Hematopoietic multipotent progenitor cell treated with erythropoietin and hydrocortisone succinate and interleukin-3 and kit ligand, for 8 days (in vitro differentiated cells): ENCODE results near the gene PDSS2.

ENCODE experiments used
- DNase-seq: peaks from one replicate; pipeline ENCODE4 v3.0.0-alpha.2; 2015

PDSS2 gene

DNA sequence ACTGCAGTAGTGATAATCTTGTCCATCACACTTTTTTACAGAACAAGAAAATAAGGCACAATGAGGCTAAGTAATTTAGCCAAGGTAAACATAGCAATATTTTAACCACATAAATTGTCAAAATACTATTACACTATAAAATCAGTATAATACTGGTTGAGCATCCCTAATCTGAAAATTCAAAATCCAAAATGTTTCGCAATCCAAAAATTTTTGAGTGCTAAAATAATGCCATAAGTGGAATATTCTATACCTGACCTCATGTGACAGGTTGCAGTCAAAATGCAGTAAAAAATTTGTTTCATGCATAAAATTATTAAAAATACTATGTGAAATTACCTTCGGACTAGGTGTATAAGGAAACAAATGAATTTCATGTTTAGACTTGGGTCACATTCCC is 101.5 kb downstream of the PDSS2 start:
- DNase-seq = no peak

DNA sequence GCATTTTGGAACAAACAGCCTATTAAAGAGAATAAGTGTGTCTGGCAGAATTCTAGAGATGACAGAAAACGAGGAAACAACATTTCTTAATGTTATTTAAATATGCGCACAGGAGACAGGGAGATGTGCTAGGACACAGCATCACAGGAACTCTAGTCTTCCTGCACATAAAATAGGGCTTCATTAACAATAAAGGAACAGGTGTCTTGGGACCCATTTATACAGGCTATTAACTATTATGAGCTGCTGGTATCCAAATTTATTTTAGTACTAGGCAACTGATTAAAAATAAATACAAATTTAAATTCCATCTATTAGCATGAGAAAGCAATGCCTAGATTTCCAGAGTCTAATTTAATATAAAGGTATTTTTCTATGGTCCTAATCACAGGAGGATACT is 102.3 kb downstream of the PDSS2 start:
- DNase-seq = no peak

DNA sequence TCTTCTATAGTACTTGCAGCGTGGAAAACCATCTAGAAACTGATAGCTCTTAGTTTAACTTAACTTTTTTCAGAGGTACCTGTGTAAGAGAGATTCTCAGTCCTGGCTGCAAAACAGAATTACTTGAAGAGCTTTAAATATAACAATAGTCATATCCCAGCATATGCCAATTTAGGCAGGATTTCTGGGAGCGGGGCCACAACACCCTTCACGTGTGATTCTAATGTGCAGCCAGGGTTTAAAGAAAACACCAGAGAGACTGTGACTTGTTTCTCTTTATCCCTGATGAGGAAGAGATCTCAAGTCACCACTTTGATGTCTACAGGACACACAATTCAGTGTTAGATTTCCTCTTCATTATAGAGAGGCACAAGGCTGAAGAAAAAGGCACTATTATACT is 103.7 kb downstream of the PDSS2 start:
- DNase-seq = no peak

DNA sequence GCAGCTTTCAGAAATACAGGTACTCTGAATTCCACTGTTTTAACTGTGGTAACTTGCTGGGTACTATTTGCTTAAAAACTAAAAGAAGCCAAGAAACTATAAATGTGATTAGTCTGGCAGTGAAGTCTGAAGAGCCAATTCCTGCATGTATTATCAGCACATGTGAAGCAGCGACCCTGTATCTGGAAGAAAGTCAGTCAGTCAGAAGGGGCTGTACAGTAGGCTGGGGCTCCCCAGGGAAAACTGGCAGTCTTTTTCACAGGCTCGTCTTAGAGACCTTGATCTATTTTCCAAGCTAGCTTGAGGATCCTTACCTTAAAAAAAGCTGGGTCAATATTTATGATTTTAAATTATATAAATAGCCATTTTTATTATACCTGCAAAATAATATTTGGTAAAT is 104.9 kb downstream of the PDSS2 start:
- no peak for DNase-seq

DNA sequence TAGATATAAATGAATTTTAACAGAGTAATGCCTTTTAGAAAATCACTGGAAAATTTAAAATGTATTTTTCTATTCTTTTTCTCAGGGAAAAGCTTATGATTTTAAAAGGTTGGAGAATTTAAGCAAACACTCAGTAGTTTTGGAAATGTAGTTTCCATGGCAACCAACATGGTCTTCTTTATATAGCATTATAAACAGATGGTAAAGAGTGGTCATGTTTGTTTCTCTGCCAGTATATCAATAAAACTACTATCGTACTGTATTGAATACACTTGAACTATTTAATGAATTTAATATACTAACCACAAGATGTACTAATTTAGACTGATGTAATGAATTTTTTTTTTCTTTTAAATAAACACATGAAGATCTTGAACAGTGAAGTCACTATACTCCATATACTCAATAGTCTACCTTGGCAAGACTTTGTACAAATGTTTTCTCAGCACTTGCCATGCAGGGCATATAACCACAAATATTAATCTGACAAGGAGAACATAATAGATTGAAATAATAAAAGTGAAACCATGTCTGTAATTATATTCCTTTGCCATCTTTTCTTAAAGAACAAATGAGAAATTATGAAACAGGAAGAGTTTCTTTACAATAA is 105.5 kb downstream of the PDSS2 start:
- DNase-seq = no peak

DNA sequence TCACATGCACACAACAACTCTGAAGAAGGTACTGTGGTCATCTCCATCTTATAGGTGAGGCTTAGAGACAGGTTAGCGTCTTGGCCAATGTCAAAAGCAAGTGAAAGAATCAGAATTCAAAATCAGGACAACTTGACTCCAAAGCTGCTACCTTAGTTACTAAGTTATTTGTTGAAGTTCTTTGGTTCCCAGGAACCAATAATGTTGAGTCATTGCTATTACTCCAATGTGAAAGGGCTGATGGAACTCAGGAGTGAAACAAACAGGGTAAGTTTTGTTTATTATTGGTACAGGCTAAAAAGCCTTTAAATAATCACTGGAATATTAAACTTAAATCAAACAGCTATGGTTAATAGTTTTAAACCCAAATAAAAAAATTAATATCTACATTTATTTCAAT is 111.1 kb downstream of the PDSS2 start:
- DNase-seq = no peak

DNA sequence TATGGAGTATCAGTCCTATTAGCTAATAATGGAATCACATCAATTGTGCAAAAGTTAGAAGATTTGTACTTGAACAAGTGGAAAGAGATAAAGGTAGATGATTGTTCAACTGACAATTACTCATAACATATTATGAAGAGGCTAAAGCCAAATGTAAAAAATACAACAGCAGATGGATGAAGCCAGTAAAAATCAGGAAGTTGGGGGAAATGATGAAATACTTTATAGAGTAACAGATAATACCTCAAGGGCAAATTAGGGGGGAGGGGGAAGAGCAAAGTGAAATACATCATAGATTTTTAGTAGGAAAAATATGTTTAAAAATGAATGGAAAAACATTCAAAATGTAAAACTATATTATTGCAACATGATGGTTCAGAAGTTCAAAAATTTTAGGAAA is 114.0 kb downstream of the PDSS2 start:
- DNase-seq = no peak

DNA sequence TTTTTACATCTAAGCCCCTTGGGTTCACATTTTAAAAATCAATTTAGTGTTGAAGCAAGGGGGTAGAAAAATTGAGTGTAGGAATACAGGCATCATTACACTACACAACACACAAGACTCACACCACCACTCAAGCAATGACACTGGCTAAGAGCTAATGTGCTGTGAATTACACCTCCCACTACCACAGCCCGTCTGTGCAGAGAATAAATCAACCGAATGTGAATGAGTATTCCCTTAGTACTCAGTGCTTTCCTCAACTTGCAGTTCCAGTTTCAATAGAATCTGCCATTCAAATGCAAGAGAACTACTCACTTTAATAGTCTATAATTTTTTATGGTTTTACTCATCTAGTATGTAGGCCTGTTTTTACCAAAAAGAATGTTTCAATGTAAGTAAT is 114.4 kb downstream of the PDSS2 start:
- DNase-seq = no peak

DNA sequence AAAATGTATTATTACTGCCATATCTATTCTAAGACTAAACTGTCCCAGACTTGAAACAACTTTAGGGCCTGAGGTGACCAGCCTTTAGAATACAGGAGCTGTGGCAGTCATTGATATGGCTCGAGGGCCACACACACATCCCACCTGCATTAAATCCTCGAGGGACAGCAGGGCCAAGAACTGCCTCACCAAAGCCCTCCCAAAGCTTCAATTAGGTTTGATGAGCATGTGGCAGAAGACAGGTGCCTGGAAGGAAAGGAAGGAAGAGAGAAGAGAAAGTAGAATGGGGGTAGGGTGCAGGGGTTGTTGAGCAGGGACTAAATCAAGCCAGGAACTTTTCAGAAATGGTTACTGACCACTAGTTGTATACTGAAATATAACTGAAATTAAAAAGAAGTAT is 115.0 kb downstream of the PDSS2 start:
- no peak for DNase-seq

DNA sequence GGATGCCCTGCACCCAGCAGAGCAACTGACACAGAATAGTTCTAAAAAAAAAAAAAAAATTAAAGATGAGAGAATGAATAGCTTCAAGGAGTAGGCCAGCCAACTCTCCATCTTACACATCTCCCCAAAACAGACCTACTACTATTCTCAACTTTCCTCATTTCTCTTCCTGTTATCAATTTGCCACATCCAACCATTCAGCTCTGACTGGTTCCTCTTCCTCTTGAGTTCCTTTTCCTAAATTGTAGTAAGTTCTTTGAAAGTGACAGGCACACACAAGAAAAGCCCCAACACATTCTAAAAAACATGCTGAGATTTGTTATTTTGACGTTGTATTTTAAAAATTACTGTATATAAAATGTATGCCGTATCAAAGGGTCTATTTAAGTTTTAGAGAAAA is 117.2 kb downstream of the PDSS2 start:
- DNase-seq = no peak

DNA sequence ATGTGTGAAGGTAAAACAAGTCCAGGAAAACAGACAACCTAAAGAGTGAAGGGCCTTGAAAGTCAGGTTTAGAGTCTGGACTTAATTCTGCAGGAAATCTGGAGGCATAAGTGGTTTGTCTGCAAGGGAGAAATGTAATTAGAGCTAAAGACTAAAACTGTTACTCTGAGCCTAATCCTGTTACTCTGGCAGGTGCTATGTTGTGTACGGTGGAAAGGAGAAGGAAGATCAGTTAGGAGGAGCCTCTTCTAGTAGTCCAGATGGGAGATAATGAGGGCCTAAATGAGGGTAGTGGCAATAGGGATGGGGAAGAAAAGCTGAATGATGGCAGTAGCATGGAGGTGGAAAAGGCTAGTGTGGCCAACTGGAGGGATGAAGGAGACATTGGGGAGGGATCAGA is 118.5 kb downstream of the PDSS2 start:
- no peak for DNase-seq

DNA sequence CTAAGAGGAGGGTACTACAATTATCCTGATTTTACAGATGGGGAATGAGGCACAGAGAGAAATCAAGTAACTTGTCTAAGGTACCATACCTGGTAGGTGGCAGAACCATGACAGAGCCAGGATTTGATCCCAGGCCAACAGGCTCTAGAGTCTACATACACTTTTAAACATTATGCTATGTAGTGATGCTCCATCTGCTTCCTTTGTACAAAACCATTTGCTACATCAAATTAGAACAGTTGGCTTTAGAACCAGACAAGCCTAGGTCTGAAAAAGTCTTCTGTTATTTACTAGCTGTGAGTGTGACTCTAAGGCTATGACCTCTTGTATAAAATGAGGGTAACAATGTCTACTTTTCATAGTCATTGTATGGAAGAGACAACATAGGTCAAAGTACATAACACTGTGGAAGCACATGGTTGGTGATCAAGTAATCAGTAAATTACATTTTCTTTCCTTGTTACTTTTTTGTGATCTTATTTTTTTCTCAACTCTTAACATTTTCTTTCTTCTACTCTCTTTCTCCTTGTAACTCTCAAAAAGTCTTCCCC is 122.1 kb downstream of the PDSS2 start:
- DNase-seq = no peak

DNA sequence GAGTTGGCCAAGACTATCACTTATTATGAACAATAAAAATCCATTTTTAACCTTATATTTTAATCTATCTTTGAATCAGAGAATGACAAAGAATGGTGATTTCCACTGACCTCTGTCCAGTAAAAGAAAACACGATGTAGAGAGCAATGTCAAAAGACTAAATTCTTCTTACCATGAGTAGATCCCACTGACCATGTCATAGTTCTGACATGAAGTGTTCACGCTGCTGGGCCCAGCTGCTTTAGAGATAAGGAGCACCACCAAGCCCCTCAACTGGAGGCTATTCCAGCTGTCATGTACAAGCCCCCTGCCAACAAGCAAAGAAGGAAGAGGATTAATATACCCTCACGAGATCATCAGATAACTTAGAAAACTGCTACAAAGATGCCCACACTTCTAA is 125.3 kb downstream of the PDSS2 start:
- DNase-seq = no peak

DNA sequence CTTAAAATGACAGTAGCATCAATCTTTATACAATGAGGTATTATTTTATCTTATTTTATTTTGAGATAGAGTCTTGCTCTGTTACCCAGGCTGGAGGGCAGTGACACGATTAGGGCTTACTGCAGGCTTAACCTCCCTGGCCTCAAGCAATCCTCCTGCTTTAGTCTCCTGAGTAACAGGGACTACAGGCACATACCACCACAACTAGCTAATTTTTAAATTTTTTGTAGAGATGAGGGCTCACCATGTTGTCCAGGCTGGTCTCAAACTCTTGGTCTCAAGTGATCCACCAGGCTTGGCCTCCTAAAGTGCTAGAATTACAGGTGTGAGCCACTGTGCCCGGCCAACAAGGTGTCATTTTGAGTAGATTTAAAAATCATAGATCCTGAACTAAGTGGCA is 125.9 kb downstream of the PDSS2 start:
- DNase-seq = no peak

DNA sequence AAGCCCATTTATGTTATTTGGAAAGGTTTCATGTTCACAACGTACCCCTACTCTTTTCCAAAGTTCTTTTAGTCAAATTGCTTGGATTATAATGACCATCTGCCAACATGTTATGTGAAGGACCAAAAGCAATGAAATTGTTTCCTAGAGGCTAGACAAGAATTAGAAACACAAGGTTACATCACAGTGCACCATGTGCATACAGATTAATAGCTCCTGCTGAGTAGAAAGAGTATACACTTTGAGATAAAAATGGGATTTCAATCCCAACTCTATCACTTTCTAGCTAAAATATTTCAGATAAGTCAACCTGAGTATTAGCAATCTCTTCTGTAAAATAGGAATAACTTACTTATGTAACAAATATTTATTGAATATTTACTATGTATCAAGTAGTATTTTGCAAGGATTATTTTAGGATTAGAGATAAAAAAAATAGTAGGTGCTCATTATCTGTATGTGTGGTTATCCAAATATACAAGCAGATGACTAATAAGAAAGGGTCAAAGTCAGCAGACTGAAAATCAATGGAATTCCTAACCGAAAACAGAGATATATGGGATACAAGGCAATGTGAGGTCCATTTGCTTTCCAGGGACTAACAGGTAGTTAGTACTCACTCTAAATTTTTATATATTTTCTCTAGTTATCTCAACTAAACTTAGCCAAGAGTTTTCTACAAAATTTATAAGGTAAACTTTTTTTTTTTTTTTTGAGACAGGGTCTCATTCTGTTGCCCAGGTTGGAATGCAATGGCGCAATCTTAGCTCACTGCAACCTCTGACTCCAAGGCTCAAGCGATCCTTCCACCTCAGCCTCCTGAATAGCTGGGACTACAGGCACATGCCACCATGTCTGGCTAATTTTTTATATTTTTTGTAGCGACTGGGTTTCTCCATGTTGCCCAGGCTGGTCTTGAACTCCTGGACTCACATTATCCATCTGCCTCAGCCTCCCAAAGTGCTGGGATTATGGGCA is 127.7 kb downstream of the PDSS2 start:
- DNase-seq = no peak

DNA sequence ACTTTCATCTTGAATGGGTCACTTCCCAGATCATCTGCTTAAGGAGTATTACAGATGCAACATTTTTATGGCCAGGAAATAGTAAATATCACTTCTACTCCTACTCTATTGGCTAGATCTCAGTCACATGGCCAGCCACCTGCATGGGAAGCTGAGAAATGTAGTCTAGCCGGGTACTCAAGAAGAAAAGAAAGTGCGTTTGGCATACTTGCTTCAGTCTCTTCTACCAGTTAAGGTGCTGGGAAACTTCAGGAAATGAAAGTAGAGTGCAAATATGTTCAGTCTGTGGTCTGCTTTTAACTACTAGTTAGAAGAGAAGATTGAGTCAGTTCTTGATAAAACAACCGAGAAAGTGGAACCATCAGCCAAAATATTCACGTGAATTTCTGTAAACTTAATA is 129.2 kb downstream of the PDSS2 start:
- no peak for DNase-seq

DNA sequence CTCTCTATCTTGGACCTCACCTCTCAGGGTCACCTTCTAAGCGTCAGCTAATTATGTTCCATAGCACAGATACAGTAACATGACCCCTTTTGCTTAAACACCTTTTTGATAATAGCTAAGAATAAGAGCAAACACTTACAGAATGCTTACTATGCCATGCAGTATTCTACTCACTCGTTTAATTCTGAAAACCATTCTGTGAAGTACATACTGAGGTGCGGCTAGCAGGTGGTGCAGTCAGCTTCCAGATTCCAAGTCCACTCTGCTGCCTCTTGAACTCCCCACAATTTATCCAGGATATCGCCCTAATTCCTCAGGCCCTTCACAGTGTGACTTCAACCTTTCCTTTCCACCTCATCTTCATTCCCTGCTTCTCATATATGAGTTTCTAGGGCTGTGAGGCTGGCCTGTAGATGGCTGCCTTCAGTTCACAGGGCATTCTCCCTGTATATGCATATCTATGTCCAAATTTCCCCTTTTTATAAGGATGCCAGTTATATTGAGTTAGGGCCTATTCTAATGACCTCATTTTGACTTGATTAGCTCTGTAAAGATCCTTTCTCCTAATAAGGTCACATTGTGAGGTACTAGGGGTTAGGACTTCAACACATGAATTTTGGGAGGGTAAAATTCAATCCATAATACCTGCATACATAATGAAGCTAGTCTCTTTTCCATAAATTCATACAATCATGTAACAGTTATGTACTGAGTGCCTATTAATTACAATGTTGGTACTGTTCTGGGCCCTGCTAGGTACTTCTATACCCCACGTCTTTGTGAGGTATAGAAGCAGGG is 130.1 kb downstream of the PDSS2 start:
- DNase-seq = no peak

DNA sequence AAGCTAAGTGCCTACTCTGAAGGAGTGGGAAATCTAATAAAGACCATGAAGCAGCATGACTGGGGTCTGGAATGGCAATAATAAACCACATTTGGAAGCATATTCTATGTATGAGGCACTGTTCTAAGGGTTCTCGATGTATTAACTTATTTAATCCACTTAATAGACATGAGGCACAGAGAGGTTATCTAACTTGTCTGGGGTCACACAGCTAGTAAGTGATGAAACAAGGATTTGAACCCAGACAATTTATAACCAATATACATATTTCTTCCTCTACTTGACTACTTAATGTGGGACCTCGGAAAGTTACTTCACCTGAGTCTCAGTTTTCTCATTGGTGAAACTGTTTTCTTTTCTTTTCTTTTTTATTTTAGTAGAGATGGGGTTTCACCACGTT is 131.3 kb downstream of the PDSS2 start:
- DNase-seq = no peak

DNA sequence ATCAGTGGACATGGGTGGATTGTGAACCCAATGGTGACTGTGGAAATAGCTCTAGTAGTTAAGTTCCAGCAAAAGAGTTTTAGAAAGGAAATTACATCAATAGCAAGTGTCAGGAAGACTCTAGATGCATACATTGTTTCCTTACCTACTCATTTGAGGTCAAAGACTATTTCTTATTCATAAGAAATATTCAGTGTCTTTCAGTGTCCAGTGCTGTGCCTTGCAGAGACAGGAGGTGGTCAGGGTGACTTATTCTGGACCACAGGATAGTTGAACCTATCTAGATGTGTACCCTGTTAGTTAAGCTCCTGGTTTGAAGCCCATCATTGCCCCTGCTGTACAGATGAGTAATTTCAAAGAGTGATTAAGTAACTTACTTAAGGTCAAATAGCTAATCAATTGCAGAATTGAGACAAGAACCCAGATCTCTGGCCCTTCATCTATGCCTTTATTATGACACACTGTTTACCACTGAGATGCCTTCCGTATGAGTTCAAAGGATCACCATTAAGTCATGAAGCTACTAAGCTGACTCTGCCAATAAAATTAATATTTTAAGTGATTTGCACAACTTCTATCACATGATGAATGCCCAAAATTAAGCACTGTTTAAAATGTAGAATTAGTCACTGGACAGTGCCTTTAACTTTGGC is 136.1 kb downstream of the PDSS2 start:
- no peak for DNase-seq

DNA sequence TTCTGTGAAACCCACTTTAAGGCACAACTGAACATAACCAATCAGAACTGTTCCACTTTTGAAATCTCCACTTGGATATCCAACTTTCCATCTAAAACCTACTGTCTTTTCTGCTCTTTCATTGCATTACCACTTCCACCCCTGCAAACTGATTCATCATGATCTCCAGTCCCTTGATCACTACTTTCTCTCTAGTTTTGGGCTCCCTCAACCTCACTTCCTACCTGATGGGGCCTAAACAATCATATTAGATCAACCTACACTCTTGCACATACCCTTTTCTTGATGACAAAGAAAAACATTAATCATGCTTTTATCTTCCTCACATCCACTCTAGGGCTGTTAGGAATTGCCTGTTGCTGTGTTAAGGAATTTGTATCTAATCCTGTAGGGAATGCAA is 137.6 kb downstream of the PDSS2 start:
- no peak for DNase-seq

DNA sequence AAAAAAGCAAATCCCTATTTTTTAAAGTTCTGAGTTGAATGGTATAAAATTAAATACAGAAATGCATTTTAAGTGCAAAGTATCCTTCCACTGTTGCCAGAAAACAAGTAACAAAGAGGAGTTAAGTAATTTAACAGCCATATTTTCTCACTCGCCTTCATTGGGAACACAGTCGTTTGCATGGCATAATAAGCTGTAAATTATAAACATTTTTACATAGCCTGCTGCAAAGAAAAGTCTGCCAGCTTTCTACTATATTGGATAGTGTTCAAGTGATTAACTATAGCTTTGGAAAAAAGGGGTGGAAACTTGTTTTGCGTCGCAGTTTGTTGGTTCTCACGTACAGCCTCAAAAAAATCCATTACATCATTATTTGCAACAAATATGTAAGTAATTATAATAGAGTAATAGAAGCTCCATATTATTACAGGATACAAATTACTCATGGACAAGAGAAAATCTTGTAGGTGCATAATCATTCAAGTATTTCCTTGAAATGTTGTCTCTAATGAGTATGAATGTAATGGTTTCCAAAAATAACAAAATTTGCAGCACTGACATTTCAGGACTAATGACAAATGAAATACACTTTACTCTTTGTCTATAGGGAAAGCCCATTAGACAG is 139.3 kb downstream of the PDSS2 start:
- no peak for DNase-seq

DNA sequence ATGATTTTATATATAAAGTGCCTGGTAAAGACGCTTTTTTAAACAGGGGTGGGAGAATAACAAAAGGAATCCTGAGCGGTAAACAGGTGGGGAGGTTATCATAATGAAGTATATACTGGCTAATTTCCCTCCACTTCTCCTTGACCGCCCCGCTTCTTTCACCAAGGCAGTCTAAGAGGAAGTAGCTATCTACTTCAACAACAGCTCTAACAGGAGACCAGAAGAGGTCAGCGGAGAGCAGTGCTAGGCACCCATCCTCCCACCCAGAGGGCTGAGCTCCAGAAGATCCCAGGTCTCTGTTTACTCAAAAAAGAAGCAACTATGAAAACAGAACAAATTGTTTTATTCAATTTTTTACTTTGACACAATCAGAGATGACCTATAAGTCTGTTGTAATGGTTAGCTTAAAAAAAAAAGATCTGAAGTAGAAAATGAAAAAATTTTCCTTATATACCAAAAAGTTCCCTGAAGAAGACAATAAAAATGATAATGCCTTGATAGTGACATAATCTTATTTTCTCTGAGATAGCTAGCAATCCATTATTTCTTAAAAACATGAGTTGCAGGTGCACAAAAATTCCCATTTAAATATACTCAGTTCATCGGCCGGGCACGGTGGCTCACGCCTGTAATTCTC is 141.1 kb downstream of the PDSS2 start:
- DNase-seq = peak; percentile 75
